Mucosa of stomach (tissue), 1 donor: ENCODE results near the gene C1QTNF5.
A peak's percentile ranks its signal among the peaks of the same experiment; 100 is the strongest.

Source experiments
- H3K27me3 ChIP-seq: one replicate; pipeline ENCODE4 v1.7.0; 2013; ENCODE audit warnings: mild to moderate bottlenecking, low read length; ENCODE audit not compliant: control insufficient read depth, insufficient read depth
- H3K36me3 ChIP-seq: one replicate; pipeline ENCODE4 v1.7.0; 2013; ENCODE audit warnings: low read length; ENCODE audit not compliant: control insufficient read depth, insufficient read depth
- H3K4me1 ChIP-seq: one replicate; pipeline ENCODE4 v1.7.0; 2013; ENCODE audit warnings: mild to moderate bottlenecking, low read length; ENCODE audit not compliant: control insufficient read depth, insufficient read depth
- H3K4me3 ChIP-seq: one replicate; pipeline ENCODE4 v1.7.0; 2013; ENCODE audit warnings: low read length
- H3K9ac ChIP-seq: one replicate; pipeline ENCODE4 v1.7.0; 2013; ENCODE audit warnings: mild to moderate bottlenecking, low read length, moderate library complexity
- H3K9me3 ChIP-seq: one replicate; pipeline ENCODE4 v1.7.0; 2013; ENCODE audit warnings: mild to moderate bottlenecking, low read length, moderate library complexity; ENCODE audit not compliant: control insufficient read depth
- donor health status: Pancreatic carcinoma.

The C1QTNF5 gene

GRCh38 chr11:119361056-119361787 is 20.5 kb upstream of the C1QTNF5 start:
- Histone ChIP-seq H3K4me1 (peaks cover 26% of the 10 kb centered on the region), H3K36me3 (no peaks in the 10 kb centered on the region), H3K4me3 (no peak overlapping the region), H3K9ac (peak overlapping the region; percentile 2), H3K27me3 (peaks cover 16% of the 10 kb centered on the region), H3K9me3 (no peaks in the 10 kb centered on the region)

GRCh38 chr11:119359365-119360214 is 18.9 kb upstream of the C1QTNF5 start:
- Histone ChIP-seq H3K36me3 (no peaks in the 10 kb centered on the region), H3K9me3 (no peaks in the 10 kb centered on the region), H3K4me3 (no peak overlapping the region), H3K4me1 (peaks cover 22% of the 10 kb centered on the region), H3K9ac (no peak overlapping the region), H3K27me3 (peaks cover 11% of the 10 kb centered on the region)

- Histone ChIP-seq H3K4me1 (peaks cover 22% of the 10 kb centered on the region), H3K9ac (peak overlapping the region; percentile 74), H3K4me3 (no peak overlapping the region)
These were observed 16.4 kb upstream of the C1QTNF5 start for GRCh38 chr11:119357074-119357473.

GRCh38 chr11:119356349-119357031 is 15.8 kb upstream of the C1QTNF5 start:
- H3K9me3 ChIP-seq, result no peaks in the 10 kb centered on the region
- no peaks in the 10 kb centered on the region for H3K36me3 ChIP-seq
- H3K9ac ChIP-seq, result peak overlapping the region; percentile 74
- peak overlapping the region; percentile 86 for H3K4me3 ChIP-seq
- peaks cover 16% of the 10 kb centered on the region for H3K4me1 ChIP-seq
- H3K27me3 ChIP-seq, result no peaks in the 10 kb centered on the region

More at GRCh38 chr11:119357074-119357473, 16.4 kb upstream of the C1QTNF5 start:
- no peaks in the 10 kb centered on the region for H3K9me3 ChIP-seq
- no peaks in the 10 kb centered on the region for H3K27me3 ChIP-seq
- H3K36me3 ChIP-seq, result no peaks in the 10 kb centered on the region

- no peaks in the 10 kb centered on the region for H3K9me3 ChIP-seq
- no peak overlapping the region for H3K4me3 ChIP-seq
- H3K9ac ChIP-seq, result no peak overlapping the region
- no peaks in the 10 kb centered on the region for H3K27me3 ChIP-seq
- H3K4me1 ChIP-seq, result peaks cover 8% of the 10 kb centered on the region
- no peaks in the 10 kb centered on the region for H3K36me3 ChIP-seq
These were observed 14.6 kb upstream of the C1QTNF5 start for GRCh38 chr11:119355091-119355843.

GRCh38 chr11:119352857-119353260 is 12.2 kb upstream of the C1QTNF5 start:
- peaks cover 8% of the 10 kb centered on the region for H3K4me1 ChIP-seq
- H3K4me3 ChIP-seq, result no peak overlapping the region
- H3K9me3 ChIP-seq, result no peaks in the 10 kb centered on the region
- H3K9ac ChIP-seq, result no peak overlapping the region
- H3K27me3 ChIP-seq, result no peaks in the 10 kb centered on the region
- no peaks in the 10 kb centered on the region for H3K36me3 ChIP-seq

- no peaks in the 10 kb centered on the region for H3K36me3 ChIP-seq
- peaks cover 2% of the 10 kb centered on the region for H3K27me3 ChIP-seq
- H3K9ac ChIP-seq, result no peak overlapping the region
- H3K9me3 ChIP-seq, result no peaks in the 10 kb centered on the region
- peaks cover 8% of the 10 kb centered on the region for H3K4me1 ChIP-seq
- H3K4me3 ChIP-seq, result no peak overlapping the region
These were observed 10.5 kb upstream of the C1QTNF5 start for GRCh38 chr11:119351232-119351631.

- peaks cover 7% of the 10 kb centered on the region for H3K27me3 ChIP-seq
These were observed 9.6 kb upstream of the C1QTNF5 start for GRCh38 chr11:119350302-119350701.

GRCh38 chr11:119347940-119348605 is 7.4 kb upstream of the C1QTNF5 start:
- no peak overlapping the region for H3K4me3 ChIP-seq
- H3K9ac ChIP-seq, result no peak overlapping the region
- H3K9me3 ChIP-seq, result no peaks in the 10 kb centered on the region
- peaks cover 9% of the 10 kb centered on the region for H3K27me3 ChIP-seq
- peaks cover 3% of the 10 kb centered on the region for H3K4me1 ChIP-seq
- H3K36me3 ChIP-seq, result no peaks in the 10 kb centered on the region

More at GRCh38 chr11:119350302-119350701, 9.6 kb upstream of the C1QTNF5 start:
- no peak overlapping the region for H3K9ac ChIP-seq
- H3K36me3 ChIP-seq, result no peaks in the 10 kb centered on the region
- H3K4me1 ChIP-seq, result peaks cover 8% of the 10 kb centered on the region
- H3K9me3 ChIP-seq, result no peaks in the 10 kb centered on the region
- H3K4me3 ChIP-seq, result no peak overlapping the region

GRCh38 chr11:119347242-119347641 is 6.6 kb upstream of the C1QTNF5 start:
- Histone ChIP-seq H3K4me1 (no peaks in the 10 kb centered on the region), H3K27me3 (peaks cover 17% of the 10 kb centered on the region), H3K9me3 (no peaks in the 10 kb centered on the region), H3K9ac (no peak overlapping the region), H3K4me3 (no peak overlapping the region), H3K36me3 (no peaks in the 10 kb centered on the region)

- Histone ChIP-seq H3K9me3 (no peaks in the 10 kb centered on the region), H3K36me3 (no peaks in the 10 kb centered on the region), H3K4me3 (no peak within 1 kb of the TSS), H3K9ac (no peak within 1 kb of the TSS), H3K4me1 (peaks cover under 1% of the 10 kb centered on the region), H3K27me3 (peaks cover 23% of the 10 kb centered on the region)
These were observed 5.9 kb upstream of the C1QTNF5 start, which contains the start of gene MFRP for GRCh38 chr11:119346605-119347004. MFRP (minus strand) TSS chr11:119346705; CDS start chr11:119346513, 192 bp downstream.
